Neural progenitor cell (in vitro differentiated cells): ENCODE data around the gene TMSB4X. TPM values are rescaled to one million over a fixed set of nuclear protein-coding genes. Genes with fewer than 3 reads are reported as not detected.
"Not testable (repeated sequence)": the region's sequence is repeated elsewhere in the genome, so short reads cannot be mapped to it uniquely, and the experiment has no call there.

ENCODE experiments used
- DNase-seq: peaks from one replicate; pipeline ENCODE4 v3.0.0-alpha.2; 2016; ENCODE audit warnings: low spot score
- H2AFZ ChIP-seq: fragments of 200-600 bp; sonication (generic); replicated peaks from 2 replicates; pipeline ENCODE4 v1.6.1; 2016; ENCODE audit warnings: antibody characterized with exemption
- H3F3A ChIP-seq: fragments of 200-600 bp; sonication (generic); 2 replicates; pipeline ENCODE4 v1.6.1; 2016; ENCODE audit warnings: antibody characterized with exemption, low read depth
- H3K27ac ChIP-seq: fragments of 200-600 bp; sonication (generic); 2 replicates; pipeline ENCODE4 v1.5.1; 2016; ENCODE audit warnings: mild to moderate bottlenecking
- H3K27me3 ChIP-seq: fragments of 200-600 bp; sonication (generic); 2 replicates; pipeline ENCODE4 v1.6.1; 2016; ENCODE audit warnings: mild to moderate bottlenecking, moderate library complexity
- H3K36me3 ChIP-seq: fragments of 200-600 bp; sonication (generic); 2 replicates; pipeline ENCODE4 v1.5.1; 2016
- H3K4me1 ChIP-seq: fragments of 200-600 bp; sonication (generic); 2 replicates; pipeline ENCODE4 v1.6.1; 2016; ENCODE audit warnings: mixed run types
- H3K4me2 ChIP-seq: fragments of 200-600 bp; sonication (generic); 2 replicates; pipeline ENCODE4 v1.6.1; 2016
- H3K4me3 ChIP-seq: fragments of 200-600 bp; sonication (generic); 2 replicates; pipeline ENCODE4 v1.5.1; 2016
- H3K79me2 ChIP-seq: fragments of 200-600 bp; sonication (generic); 2 replicates; pipeline ENCODE4 v1.6.1; 2016; ENCODE audit warnings: low read depth
- H3K9ac ChIP-seq: fragments of 200-600 bp; sonication (generic); 2 replicates; pipeline ENCODE4 v1.6.1; 2016
- H3K9me3 ChIP-seq: fragments of 200-600 bp; sonication (generic); 2 replicates; pipeline ENCODE4 v1.5.1; 2016; ENCODE audit warnings: low read depth
- H4K20me1 ChIP-seq: fragments of 200-600 bp; sonication (generic); 2 replicates; pipeline ENCODE4 v1.6.1; 2016; ENCODE audit warnings: low read depth
- H3K27ac Mint-ChIP-seq: 3 replicates; pipeline ENCODE4 v1.8.0; 2021; ENCODE audit warnings: mixed read lengths
- H3K27me3 Mint-ChIP-seq: 2 replicates; pipeline ENCODE4 v1.8.0; 2022; ENCODE audit warnings: low read depth, mild to moderate bottlenecking, inconsistent platforms, moderate library complexity, mixed read lengths; ENCODE audit not compliant: insufficient read depth
- H3K36me3 Mint-ChIP-seq: 3 replicates; pipeline ENCODE4 v1.8.0; 2021; ENCODE audit warnings: mixed read lengths
- H3K4me1 Mint-ChIP-seq: 3 replicates; pipeline ENCODE4 v1.8.0; 2021; ENCODE audit warnings: mixed read lengths
- H3K4me3 Mint-ChIP-seq: 3 replicates; pipeline ENCODE4 v1.8.0; 2021; ENCODE audit warnings: mild to moderate bottlenecking, moderate library complexity, mixed read lengths
- H3K9me3 Mint-ChIP-seq: 3 replicates; pipeline ENCODE4 v1.8.0; 2020; ENCODE audit warnings: mixed read lengths
- CTCF ChIP-seq: fragments of 200-600 bp; sonication (generic); IDR thresholded peaks from 2 replicates; pipeline ENCODE4 v1.5.1; 2017; ENCODE audit warnings: antibody characterized with exemption, mild to moderate bottlenecking
- EZH2 ChIP-seq: fragments of 200-600 bp; sonication (generic); IDR thresholded peaks from 2 replicates; pipeline ENCODE4 v1.6.1; 2017; ENCODE audit warnings: antibody characterized with exemption, mild to moderate bottlenecking, moderate library complexity
- EZH2phosphoT487 ChIP-seq: fragments of 200-600 bp; sonication (generic); IDR thresholded peaks from 2 replicates; pipeline ENCODE4 v1.6.1; 2017; ENCODE audit warnings: antibody characterized with exemption
- total RNA-seq: library from RNA; depleted of rRNA; stranded (reverse); fragments of >200 nt; gene quantifications from 2 replicates; pipeline ENCODE4 v1.2.3, GENCODE V29; 2015; ENCODE audit warnings: low replicate concordance

TMSB4X gene
- total RNA-seq, 1 donor from 2014 or later: 3,462 TPM

DNA sequence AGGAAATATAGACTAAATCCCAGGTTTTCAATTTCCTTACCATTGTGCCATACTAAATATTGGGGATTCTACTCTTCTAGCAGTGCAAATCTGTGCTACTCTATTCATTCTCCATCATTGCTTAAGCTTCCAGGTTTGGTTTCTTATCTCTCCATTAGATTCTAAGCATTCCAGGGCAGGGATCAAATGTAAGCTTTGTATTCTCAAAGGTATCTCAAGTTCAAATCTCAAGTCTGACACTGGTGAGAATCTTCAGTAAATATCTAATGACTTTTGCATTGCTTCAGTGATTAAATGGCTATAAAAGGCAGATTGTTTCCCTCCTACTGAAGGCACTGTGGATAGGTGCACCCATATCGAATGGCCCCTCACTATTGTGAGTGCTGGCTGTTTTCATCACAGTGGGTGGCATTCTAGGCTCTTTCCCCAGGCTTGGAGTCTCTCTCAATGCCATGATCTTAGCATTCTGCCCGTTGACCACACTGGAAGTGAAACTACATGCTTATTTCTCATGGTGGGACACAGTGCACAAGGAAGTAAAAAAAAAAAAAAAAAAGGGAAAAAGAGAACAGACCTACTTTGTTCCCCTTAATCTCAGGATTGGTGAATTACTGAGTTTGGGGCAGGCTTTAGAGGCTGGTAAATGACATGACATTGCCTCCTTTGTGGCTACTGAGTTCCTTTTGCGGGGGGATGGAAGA lies 40.8 kb downstream of the TMSB4X start:
- DNase-seq: no peak
- TF ChIP-seq CTCF (no peak), EZH2phosphoT487 (no peak), EZH2 (no peak)
- peaks cover 2% of the 10 kb centered on the region for H3K9me3 Mint-ChIP-seq
- H2AFZ ChIP-seq: no peak overlapping the region
- H3K27me3 ChIP-seq: no peaks in the 10 kb centered on the region
- no peak overlapping the region for H3K4me2 ChIP-seq
- H3K27ac ChIP-seq: no peak overlapping the region
- H3K4me3 Mint-ChIP-seq: no peak overlapping the region
- H3K9me3 ChIP-seq: no peaks in the 10 kb centered on the region
- H3K9ac ChIP-seq: no peak overlapping the region
- H3K79me2 ChIP-seq: no peaks in the 10 kb centered on the region
- no peaks in the 10 kb centered on the region for H3K36me3 ChIP-seq
- no peaks in the 10 kb centered on the region for H3F3A ChIP-seq
- no peaks in the 10 kb centered on the region for H3K27me3 Mint-ChIP-seq
- H3K4me3 ChIP-seq: no peak overlapping the region
- no peak overlapping the region for H3K27ac Mint-ChIP-seq
- peaks cover 11% of the 10 kb centered on the region for H3K4me1 Mint-ChIP-seq
- no peaks in the 10 kb centered on the region for H3K36me3 Mint-ChIP-seq
- H3K4me1 ChIP-seq: peaks cover 5% of the 10 kb centered on the region
- H4K20me1 ChIP-seq: no peaks in the 10 kb centered on the region

DNA sequence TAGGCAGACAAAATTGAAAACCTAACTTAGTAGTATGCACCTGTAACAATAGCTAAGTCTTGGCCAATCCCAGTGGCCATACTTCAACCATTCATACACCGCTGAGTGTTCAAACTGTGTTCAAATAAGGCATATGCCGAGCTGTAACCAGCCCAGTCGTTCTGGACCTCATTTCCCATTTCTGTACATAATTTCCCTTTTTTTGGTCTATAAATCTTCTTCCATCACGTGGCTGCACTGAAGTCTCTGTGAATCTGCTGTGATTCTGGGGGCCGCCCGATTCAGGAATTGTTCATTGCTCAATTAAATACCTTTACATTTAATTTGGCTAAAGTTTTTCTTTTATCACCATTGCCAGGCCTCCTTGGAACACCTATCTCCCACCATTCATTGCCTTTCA lies 41.8 kb downstream of the TMSB4X start:
- H3F3A ChIP-seq, H3K4me3 ChIP-seq, H3K9ac ChIP-seq, H3K4me2 ChIP-seq, H3K4me3 Mint-ChIP-seq, H3K9me3 Mint-ChIP-seq, H3K9me3 ChIP-seq, H3K4me1 ChIP-seq, H2AFZ ChIP-seq, H3K79me2 ChIP-seq, H3K36me3 ChIP-seq, H3K36me3 Mint-ChIP-seq, H3K27me3 Mint-ChIP-seq, DNase-seq, H3K27me3 ChIP-seq, H3K27ac ChIP-seq, H3K27ac Mint-ChIP-seq, H4K20me1 ChIP-seq: not testable (repeated sequence)
- peaks cover 11% of the 10 kb centered on the region for H3K4me1 Mint-ChIP-seq

GRCh38 chrX:13022926-13023325 lies 48.0 kb downstream of the TMSB4X start:
- Histone ChIP-seq H3K9ac (no peak overlapping the region), H3K4me1 (no peaks in the 10 kb centered on the region), H3F3A (no peaks in the 10 kb centered on the region), H3K27me3 (no peaks in the 10 kb centered on the region), H3K9me3 (no peaks in the 10 kb centered on the region), H3K4me2 (no peak overlapping the region), H3K79me2 (no peaks in the 10 kb centered on the region), H3K36me3 (no peaks in the 10 kb centered on the region), H2AFZ (no peak overlapping the region), H3K27ac (no peak overlapping the region), H3K4me3 (no peak overlapping the region), H4K20me1 (no peaks in the 10 kb centered on the region)
- H3K9me3 Mint-ChIP-seq: no peaks in the 10 kb centered on the region
- peaks cover 2% of the 10 kb centered on the region for H3K27me3 Mint-ChIP-seq
- no peak overlapping the region for H3K4me3 Mint-ChIP-seq
- no peak for DNase-seq
- TF ChIP-seq EZH2phosphoT487: no peak
- TF ChIP-seq CTCF: no peak
- no peak for TF ChIP-seq EZH2
- no peak overlapping the region for H3K27ac Mint-ChIP-seq
- H3K36me3 Mint-ChIP-seq: no peaks in the 10 kb centered on the region
- H3K4me1 Mint-ChIP-seq: peaks cover 6% of the 10 kb centered on the region

- Histone ChIP-seq H3K79me2 (no peaks in the 10 kb centered on the region), H3F3A (no peaks in the 10 kb centered on the region), H3K36me3 (no peaks in the 10 kb centered on the region), H2AFZ (no peak overlapping the region), H3K27me3 (no peaks in the 10 kb centered on the region), H3K9ac (no peak overlapping the region), H3K4me2 (no peak overlapping the region), H3K9me3 (no peaks in the 10 kb centered on the region), H3K4me1 (no peaks in the 10 kb centered on the region), H4K20me1 (no peaks in the 10 kb centered on the region), H3K4me3 (no peak overlapping the region), H3K27ac (no peak overlapping the region)
- peaks cover 6% of the 10 kb centered on the region for H3K4me1 Mint-ChIP-seq
- no peak overlapping the region for H3K27ac Mint-ChIP-seq
- no peak overlapping the region for H3K4me3 Mint-ChIP-seq
- H3K27me3 Mint-ChIP-seq: peaks cover 2% of the 10 kb centered on the region
- no peaks in the 10 kb centered on the region for H3K36me3 Mint-ChIP-seq
- TF ChIP-seq EZH2phosphoT487 (no peak), CTCF (no peak), EZH2 (no peak)
- DNase-seq: no peak
- no peaks in the 10 kb centered on the region for H3K9me3 Mint-ChIP-seq
Measured at GRCh38 chrX:13023567-13023966, 48.7 kb downstream of the TMSB4X start.
